HepG2 (cell line): Measurements from ENCODE around the gene TCEA3. TPM values are rescaled to one million over a fixed set of nuclear protein-coding genes. Genes with fewer than 3 reads are reported as not detected.

ENCODE experiments used
- RBFOX2 ChIP-seq: fragments of 200-400 bp; formaldehyde crosslinking; IDR thresholded peaks from 2 replicates; pipeline ENCODE4 v1.6.1; 2017; ENCODE audit warnings: low read depth, mild to moderate bottlenecking, low read length
- SAFB2 ChIP-seq: sonication (generic); formaldehyde crosslinking; IDR thresholded peaks from 2 replicates; pipeline ENCODE4 v1.5.1; 2020; ENCODE audit warnings: missing genetic modification reagents, low read depth, mild to moderate bottlenecking, borderline replicate concordance
- SNAPC4 ChIP-seq: sonication (generic); formaldehyde crosslinking; IDR thresholded peaks from 2 replicates; pipeline ENCODE4 v1.4.0; 2020; ENCODE audit warnings: mild to moderate bottlenecking, missing genetic modification reagents
- ZC3H4 ChIP-seq: sonication (generic); formaldehyde crosslinking; IDR thresholded peaks from 2 replicates; pipeline ENCODE4 v1.4.0; 2020; ENCODE audit warnings: missing genetic modification reagents, borderline replicate concordance
- polyA plus RNA-seq, 8 experiments: library from polyadenylated mRNA; depleted of rRNA in 3 of 8; stranded (reverse) in 7 of 8; unstranded in 1 of 8; fragments of >200 nt; fragmentation: Illumina TruSeq in 4 of 8; extraction: Trizol in 4 of 8; gene quantifications; 2 replicates each; pipeline versions ENCODE4 v1.2.1 to v1.2.3, GENCODE V29; 2011 to 2016; ENCODE audit warnings: low read depth in 4 of 8, missing spikeins in 1 of 8, mixed read lengths in 1 of 8; ENCODE audit not compliant: insufficient read depth in 1 of 8
- total RNA-seq, 5 experiments: library from RNA; depleted of rRNA; stranded (reverse); fragments of >200 nt; fragmentation: Illumina TruSeq; extraction: Trizol; gene quantifications; 2 replicates each; pipeline ENCODE4 v1.2.3, GENCODE V29; 2016; ENCODE audit warnings: low read depth in 1 of 5
- TF ChIP-seq, protein P1 (sequence below): sonication (generic); formaldehyde crosslinking; IDR thresholded peaks from 2 replicates; pipeline ENCODE4 v1.9.0; 2021; ENCODE audit warnings: mild to moderate bottlenecking, missing genetic modification reagents

Gene TCEA3
- total and polyA plus RNA-seq, 2 of the 13 experiments (the other 11 are each of a cell fraction or from before 2014, with no cell fraction given), result 55.5 to 84.6 TPM

DNA sequence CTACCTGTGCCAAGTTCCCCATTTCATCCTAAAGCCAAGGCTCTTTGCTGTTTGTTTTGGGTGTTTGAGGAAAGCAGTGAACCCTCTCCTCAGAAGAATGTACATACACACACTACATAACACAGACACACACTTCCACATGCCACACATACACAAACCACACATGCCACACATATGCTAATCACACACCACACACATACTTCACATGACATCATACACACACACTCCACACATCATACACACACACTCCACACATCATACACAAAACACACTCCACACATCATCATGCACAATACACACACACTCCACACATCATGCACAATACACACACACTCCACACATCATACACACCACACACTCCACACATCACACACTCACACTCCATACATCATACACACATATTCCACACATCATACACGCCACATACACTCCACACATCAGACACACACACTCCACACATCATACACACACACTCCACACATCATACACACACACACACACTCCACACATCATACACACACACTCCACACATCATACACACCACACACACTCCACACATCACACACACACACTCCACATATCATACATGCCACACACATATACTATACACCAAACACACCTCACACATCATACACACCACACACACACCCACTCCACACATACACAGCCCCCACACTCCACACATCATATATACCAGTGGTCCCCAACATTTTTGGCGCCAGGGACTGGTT, 32.3 kb downstream of the TCEA3 start (continued):
- TF ChIP-seq SNAPC4 (no peak), SAFB2 (CRISPR knock-in tag) (no peak), ZC3H4 (no peak), RBFOX2 (no peak)
- TF ChIP-seq, protein P1, sequence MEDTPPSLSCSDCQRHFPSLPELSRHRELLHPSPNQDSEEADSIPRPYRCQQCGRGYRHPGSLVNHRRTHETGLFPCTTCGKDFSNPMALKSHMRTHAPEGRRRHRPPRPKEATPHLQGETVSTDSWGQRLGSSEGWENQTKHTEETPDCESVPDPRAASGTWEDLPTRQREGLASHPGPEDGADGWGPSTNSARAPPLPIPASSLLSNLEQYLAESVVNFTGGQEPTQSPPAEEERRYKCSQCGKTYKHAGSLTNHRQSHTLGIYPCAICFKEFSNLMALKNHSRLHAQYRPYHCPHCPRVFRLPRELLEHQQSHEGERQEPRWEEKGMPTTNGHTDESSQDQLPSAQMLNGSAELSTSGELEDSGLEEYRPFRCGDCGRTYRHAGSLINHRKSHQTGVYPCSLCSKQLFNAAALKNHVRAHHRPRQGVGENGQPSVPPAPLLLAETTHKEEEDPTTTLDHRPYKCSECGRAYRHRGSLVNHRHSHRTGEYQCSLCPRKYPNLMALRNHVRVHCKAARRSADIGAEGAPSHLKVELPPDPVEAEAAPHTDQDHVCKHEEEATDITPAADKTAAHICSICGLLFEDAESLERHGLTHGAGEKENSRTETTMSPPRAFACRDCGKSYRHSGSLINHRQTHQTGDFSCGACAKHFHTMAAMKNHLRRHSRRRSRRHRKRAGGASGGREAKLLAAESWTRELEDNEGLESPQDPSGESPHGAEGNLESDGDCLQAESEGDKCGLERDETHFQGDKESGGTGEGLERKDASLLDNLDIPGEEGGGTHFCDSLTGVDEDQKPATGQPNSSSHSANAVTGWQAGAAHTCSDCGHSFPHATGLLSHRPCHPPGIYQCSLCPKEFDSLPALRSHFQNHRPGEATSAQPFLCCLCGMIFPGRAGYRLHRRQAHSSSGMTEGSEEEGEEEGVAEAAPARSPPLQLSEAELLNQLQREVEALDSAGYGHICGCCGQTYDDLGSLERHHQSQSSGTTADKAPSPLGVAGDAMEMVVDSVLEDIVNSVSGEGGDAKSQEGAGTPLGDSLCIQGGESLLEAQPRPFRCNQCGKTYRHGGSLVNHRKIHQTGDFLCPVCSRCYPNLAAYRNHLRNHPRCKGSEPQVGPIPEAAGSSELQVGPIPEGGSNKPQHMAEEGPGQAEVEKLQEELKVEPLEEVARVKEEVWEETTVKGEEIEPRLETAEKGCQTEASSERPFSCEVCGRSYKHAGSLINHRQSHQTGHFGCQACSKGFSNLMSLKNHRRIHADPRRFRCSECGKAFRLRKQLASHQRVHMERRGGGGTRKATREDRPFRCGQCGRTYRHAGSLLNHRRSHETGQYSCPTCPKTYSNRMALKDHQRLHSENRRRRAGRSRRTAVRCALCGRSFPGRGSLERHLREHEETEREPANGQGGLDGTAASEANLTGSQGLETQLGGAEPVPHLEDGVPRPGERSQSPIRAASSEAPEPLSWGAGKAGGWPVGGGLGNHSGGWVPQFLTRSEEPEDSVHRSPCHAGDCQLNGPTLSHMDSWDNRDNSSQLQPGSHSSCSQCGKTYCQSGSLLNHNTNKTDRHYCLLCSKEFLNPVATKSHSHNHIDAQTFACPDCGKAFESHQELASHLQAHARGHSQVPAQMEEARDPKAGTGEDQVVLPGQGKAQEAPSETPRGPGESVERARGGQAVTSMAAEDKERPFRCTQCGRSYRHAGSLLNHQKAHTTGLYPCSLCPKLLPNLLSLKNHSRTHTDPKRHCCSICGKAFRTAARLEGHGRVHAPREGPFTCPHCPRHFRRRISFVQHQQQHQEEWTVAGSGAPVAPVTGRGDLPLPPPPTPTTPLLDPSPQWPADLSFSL, result peak; percentile 89
